Psoas muscle (tissue), 8 donors: ENCODE results near the gene SIRT2. TPM values are rescaled to one million over a fixed set of nuclear protein-coding genes. Genes with fewer than 3 reads are reported as not detected.

Experiments used
- ATAC-seq, 4 donors: fragments of 200-7000 bp; cut with Tn5 transposase; one replicate each; pipeline ENCODE4 v1.9.1; 2020; ENCODE audit warnings: moderate library complexity in 3 of 4, mild to moderate bottlenecking in 2 of 4
- DNase-seq, 2 donors: peaks; one replicate each; pipeline ENCODE4 v3.0.0-alpha.2; 2020
- H3K27ac ChIP-seq: fragments of 200-600 bp; one replicate; pipeline ENCODE4 v1.8.0; 2022
- H3K27me3 ChIP-seq, 3 donors: fragments of 200-600 bp in 1 of 3; one replicate each; pipeline versions ENCODE4 v1.6.1 to v1.8.0; 2013 to 2022; ENCODE audit warnings: low read length in 2 of 3, mild to moderate bottlenecking in 2 of 3, moderate library complexity in 1 of 3; ENCODE audit not compliant: insufficient read depth in 3 of 3
- H3K36me3 ChIP-seq, 2 donors: fragments of 200-600 bp in 1 of 2; one replicate each; pipeline versions ENCODE4 v1.6.1 to v1.8.0; 2013 to 2022; ENCODE audit warnings: low read depth in 1 of 2, mild to moderate bottlenecking in 1 of 2, moderate library complexity in 1 of 2; ENCODE audit not compliant: insufficient read depth in 1 of 2
- H3K4me1 ChIP-seq: fragments of 200-600 bp; one replicate; pipeline ENCODE4 v1.8.0; 2022
- H3K4me3 ChIP-seq: fragments of 200-600 bp; one replicate; pipeline ENCODE4 v1.8.0; 2022; ENCODE audit warnings: mild to moderate bottlenecking
- H3K9me3 ChIP-seq: fragments of 200-600 bp; one replicate; pipeline ENCODE4 v1.8.0; 2022
- WGBS, 3 donors: extraction: QIAGEN DNeasy Blood & Tissue Kit; methylation state at CpG; one replicate each; pipeline versions ENCODE4 v1.1.6 to v1.1.7; 2013; 5-methylcytosine and 5-hydroxymethylcytosine counted together
- intact Hi-C, 2 donors: fragments of 100-400 bp; cut with DNase I; formaldehyde crosslinking; loops; one replicate each; pipeline versions ENCODE4 v1.11.0 to v1.14.2; 2022
- polyA plus RNA-seq, 3 donors: library from polyadenylated mRNA; stranded (reverse); fragments of 200-250 nt; gene quantifications; one replicate each; pipeline ENCODE4 v1.2.3, GENCODE V29; 2013
- total RNA-seq, 4 donors: library from RNA; stranded (reverse); fragmentation: NEBNext Ultra II Directional in 2 of 4; extraction: Animal tissue kit (Norgen Biotek cat#: 25700) in 2 of 4; gene quantifications; one replicate each; pipeline versions ENCODE4 v1.2.1 to v1.2.4, GENCODE V29; 2021 to 2023
- TF ChIP-seq, protein P1 (sequence below): fragments of 200-600 bp; IDR thresholded peaks from one replicate; pipeline ENCODE4 v1.8.0; 2022; ENCODE audit warnings: antibody characterized with exemption
- donor health status: healthy with polysubstance abuse.
- donor health status: DM: no; HTN: no; CAD: no; lungs with moderate emphysema.
- donor health status: Bipolar disorder and iron deficiency.
- donor health status: healthy.
- donor health status: DM: yes; HTN: yes; CAD: no.
- donor health status: DM: no; HTN: no; CAD: no.
- donor health status: DM: no; HTN: no; CAD: no.
- donor health status: DM: yes; HTN: yes; CAD: no.

SIRT2 gene
- total and polyA plus RNA-seq, 7 donors, result 133 to 260 (median 156) TPM

DNA sequence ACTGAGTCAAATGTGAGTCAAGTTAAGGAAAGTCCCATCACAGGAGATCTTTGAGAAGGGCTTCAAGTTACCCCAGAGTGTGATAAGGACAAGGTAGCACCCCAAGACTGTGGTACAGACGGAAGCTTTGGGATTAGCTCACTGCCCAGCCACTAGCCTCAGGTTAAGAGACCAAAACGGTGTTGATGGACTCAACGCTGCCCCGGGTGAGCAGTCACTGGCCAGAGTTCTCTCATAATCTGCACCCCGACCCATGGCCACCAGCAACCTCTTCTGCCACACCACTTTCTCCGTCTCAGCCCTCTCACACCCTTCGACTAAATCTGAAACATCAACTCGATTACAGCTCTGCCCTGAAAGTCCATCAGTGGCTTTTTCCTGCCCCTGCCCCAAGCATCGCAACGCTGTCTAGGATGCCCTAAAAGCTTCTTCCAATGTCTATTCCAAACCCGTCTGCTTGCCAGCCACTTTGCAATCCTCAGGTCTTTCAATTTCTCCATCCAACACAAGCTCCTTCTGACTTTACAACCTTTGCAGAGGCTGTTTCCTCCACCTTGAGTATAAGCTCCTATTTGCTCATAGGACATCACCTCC lies 55.2 kb downstream of the SIRT2 start:
- peak overlapping the region; percentile 100 for H3K27ac ChIP-seq
- no peaks in the 10 kb centered on the region for H3K9me3 ChIP-seq
- no peak for ATAC-seq
- H3K4me1 ChIP-seq, result peaks cover 84% of the 10 kb centered on the region
- H3K27me3 ChIP-seq, result no peaks in the 10 kb centered on the region
- TF ChIP-seq, protein P1, sequence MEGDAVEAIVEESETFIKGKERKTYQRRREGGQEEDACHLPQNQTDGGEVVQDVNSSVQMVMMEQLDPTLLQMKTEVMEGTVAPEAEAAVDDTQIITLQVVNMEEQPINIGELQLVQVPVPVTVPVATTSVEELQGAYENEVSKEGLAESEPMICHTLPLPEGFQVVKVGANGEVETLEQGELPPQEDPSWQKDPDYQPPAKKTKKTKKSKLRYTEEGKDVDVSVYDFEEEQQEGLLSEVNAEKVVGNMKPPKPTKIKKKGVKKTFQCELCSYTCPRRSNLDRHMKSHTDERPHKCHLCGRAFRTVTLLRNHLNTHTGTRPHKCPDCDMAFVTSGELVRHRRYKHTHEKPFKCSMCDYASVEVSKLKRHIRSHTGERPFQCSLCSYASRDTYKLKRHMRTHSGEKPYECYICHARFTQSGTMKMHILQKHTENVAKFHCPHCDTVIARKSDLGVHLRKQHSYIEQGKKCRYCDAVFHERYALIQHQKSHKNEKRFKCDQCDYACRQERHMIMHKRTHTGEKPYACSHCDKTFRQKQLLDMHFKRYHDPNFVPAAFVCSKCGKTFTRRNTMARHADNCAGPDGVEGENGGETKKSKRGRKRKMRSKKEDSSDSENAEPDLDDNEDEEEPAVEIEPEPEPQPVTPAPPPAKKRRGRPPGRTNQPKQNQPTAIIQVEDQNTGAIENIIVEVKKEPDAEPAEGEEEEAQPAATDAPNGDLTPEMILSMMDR, result no peak
- intact Hi-C loops, result no loop called here
- DNase-seq, result peak in 1 of 2 donors; percentile 23
- peaks cover 32 to 94% of the 10 kb centered on the region in 2 donors for H3K36me3 ChIP-seq
- 87 to 89% (median 87%) methylated on average over 11 of the region's 11 CpGs for WGBS, 3 donors
- H3K4me3 ChIP-seq, result no peak overlapping the region

DNA sequence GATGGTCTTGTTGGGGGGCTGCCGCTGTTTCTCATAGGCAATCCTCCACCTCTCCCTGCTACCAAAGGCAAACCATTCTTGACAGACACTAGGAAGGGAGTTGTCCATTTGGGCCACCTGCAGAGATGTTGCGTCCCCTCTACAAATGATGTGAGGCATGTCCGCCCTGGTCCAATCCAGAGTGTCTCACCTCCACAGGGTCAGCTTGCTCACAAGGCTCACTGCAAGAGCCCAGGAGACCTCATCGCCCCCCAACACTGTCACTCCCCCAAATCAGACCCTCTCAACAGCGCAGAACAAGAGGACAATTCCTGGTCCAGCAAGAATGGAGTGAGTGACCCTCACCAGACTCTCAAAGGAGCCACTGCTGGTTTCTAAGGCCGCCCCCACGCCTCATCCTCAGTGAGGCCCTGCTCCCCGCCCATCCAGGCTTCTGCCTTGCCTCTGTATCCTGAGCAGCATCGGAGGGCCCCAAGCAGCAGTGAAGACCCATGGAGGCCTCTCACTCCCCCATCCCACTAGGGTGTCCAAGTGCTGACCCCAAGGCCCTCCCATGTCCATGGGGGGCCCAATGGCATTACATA lies 56.2 kb downstream of the SIRT2 start:
- Histone ChIP-seq H3K27me3 (no peaks in the 10 kb centered on the region), H3K4me1 (peaks cover 88% of the 10 kb centered on the region), H3K4me3 (no peak overlapping the region), H3K36me3 (peaks cover 40 to 100% of the 10 kb centered on the region in 2 donors), H3K9me3 (no peaks in the 10 kb centered on the region), H3K27ac (peak overlapping the region; percentile 100)
- intact Hi-C loops, result no loop called here
- ATAC-seq, result no peak
- WGBS, 3 donors, result 90 to 97% (median 95%) methylated on average over 9 of the region's 9 CpGs
- DNase-seq, result peak in 1 of 2 donors; percentile 41
- TF ChIP-seq, protein P1, result no peak

DNA sequence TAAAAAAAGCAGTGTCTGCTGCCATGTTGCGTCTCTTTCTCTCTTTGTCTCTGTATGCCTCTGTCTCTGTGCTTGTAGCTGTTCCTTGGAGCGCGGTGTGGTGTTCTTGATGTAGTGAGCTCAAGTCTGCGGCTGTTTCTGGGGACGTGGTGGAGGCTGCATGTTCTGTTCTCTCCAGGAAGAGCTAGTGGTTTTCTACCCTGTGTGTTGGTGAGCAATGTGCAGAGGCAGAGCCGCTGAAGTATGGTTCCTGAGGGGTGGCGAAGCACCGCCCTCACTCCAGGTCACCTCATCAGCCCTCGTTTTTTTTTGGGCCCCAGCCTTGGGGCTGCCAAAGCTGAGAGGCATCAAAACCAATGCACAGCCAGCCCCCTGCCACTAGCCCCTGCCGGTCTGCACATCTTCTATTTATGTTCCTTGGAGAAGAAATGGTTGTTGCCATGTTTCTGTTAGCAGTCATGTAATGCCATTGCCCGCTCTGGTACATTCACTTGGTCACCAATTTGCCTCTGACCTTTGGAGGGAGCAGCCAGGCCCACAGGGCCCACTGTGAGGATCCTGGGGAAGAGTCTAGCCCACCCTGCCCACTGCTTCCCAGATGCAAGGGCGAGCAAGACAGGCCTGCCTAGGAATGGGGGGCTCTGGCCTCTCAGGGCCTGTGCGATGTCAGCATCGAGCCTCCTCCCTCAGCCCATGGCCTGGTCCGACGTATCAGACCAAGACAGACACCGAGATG lies 56.8 kb downstream of the SIRT2 start:
- Histone ChIP-seq H3K27me3 (no peaks in the 10 kb centered on the region), H3K36me3 (peaks cover 40 to 100% of the 10 kb centered on the region in 2 donors), H3K4me1 (peaks cover 88% of the 10 kb centered on the region), H3K27ac (peak overlapping the region; percentile 99), H3K9me3 (no peaks in the 10 kb centered on the region), H3K4me3 (no peak overlapping the region)
- no peak for ATAC-seq
- 83 to 88% (median 87%) methylated on average over 17 of the region's 17 CpGs for WGBS, 3 donors
- intact Hi-C loops, result no loop called here
- DNase-seq, result peak in 1 of 2 donors; percentile 43
- TF ChIP-seq, protein P1, result no peak

GRCh38 chr19:38841787-38842438 lies 57.5 kb downstream of the SIRT2 start:
- TF ChIP-seq, protein P1, result no peak
- no peak overlapping the region for H3K4me3 ChIP-seq
- H3K27ac ChIP-seq, result peak overlapping the region; percentile 99
- no peaks in the 10 kb centered on the region for H3K27me3 ChIP-seq
- peak in 1 of 2 donors; percentile 38 for DNase-seq
- intact Hi-C loops, result no loop called here
- peaks cover 87% of the 10 kb centered on the region for H3K4me1 ChIP-seq
- H3K36me3 ChIP-seq, result peaks cover 37 to 100% of the 10 kb centered on the region in 2 donors
- H3K9me3 ChIP-seq, result no peaks in the 10 kb centered on the region
- 85 to 88% (median 85%) methylated on average over 19 of the region's 19 CpGs for WGBS, 3 donors
- no peak for ATAC-seq
